Panc1 (cell line): ENCODE measurements around the gene MITF. TPM values are rescaled to one million over a fixed set of nuclear protein-coding genes. Genes with fewer than 3 reads are reported as not detected.

Experiments used
- ATAC-seq: fragments of 200-7000 bp; cut with Tn5 transposase; 2 replicates; pipeline ENCODE4 v1.9.1; 2020; ENCODE audit warnings: mild to moderate bottlenecking, moderate library complexity
- BruUV-seq: library from RNA; stranded (reverse); fragments of 400-500 nt; replicated peaks from 2 replicates; lab custom pipeline; 2021; lab: Mats Ljungman, UMichigan
- CTCF ChIA-PET: fragments of 300-600 bp; sonication (Branson Sonifier 250); formaldehyde crosslinking; loops from one replicate; lab custom pipeline; 2022; ENCODE audit warnings: antibody characterized with exemption; lab: Charles Lee
- POLR2A ChIA-PET: fragments of 300-600 bp; sonication (Branson Sonifier 250); formaldehyde crosslinking; loops from one replicate; lab custom pipeline; 2022; ENCODE audit warnings: antibody characterized with exemption; lab: Charles Lee
- DNase-seq: peaks from one replicate; pipeline ENCODE4 v3.0.0-alpha.2; 2010; ENCODE audit warnings: low read depth, low spot score
- H3K27ac ChIP-seq: 2 replicates; pipeline ENCODE4 v1.5.1; 2011; ENCODE audit warnings: mild to moderate bottlenecking, low read length, inconsistent platforms
- H3K27me3 ChIP-seq: fragments of 200-500 bp; sonication (Bioruptor generic); 2 replicates; pipeline ENCODE4 v1.6.0; 2014; ENCODE audit warnings: low read length, inconsistent platforms; ENCODE audit not compliant: control insufficient read depth, insufficient read depth
- H3K36me3 ChIP-seq: fragments of 200-500 bp; sonication (Bioruptor generic); 2 replicates; pipeline ENCODE4 v1.5.1; 2014; ENCODE audit warnings: inconsistent platforms, mild to moderate bottlenecking, low read length, moderate library complexity; ENCODE audit not compliant: control insufficient read depth, insufficient read depth
- H3K4me1 ChIP-seq: 2 replicates; pipeline ENCODE4 v1.5.1; 2011; ENCODE audit warnings: inconsistent platforms, mild to moderate bottlenecking, low read length, moderate library complexity; ENCODE audit not compliant: control insufficient read depth, insufficient read depth
- H3K4me3 ChIP-seq, 2 experiments: 2 replicates each; pipeline ENCODE4 v1.5.1; 2011 to 2012; ENCODE audit warnings: low read depth in 2 of 2, low read length in 2 of 2, mild to moderate bottlenecking in 2 of 2, inconsistent platforms in 1 of 2, moderate library complexity in 1 of 2
- H3K9me3 ChIP-seq: fragments of 200-500 bp; sonication (Bioruptor generic); 2 replicates; pipeline ENCODE4 v1.5.1; 2014; ENCODE audit warnings: low read depth, mild to moderate bottlenecking, inconsistent platforms, low read length, moderate library complexity; ENCODE audit not compliant: control insufficient read depth, insufficient read depth
- CTCF ChIP-seq: fragments of 450-650 bp; IDR thresholded peaks from 2 replicates; pipeline ENCODE4 v1.5.1; 2017; ENCODE audit warnings: mild to moderate bottlenecking
- POLR2AphosphoS5 ChIP-seq: IDR thresholded peaks from 2 replicates; pipeline ENCODE4 v1.6.1; 2012; ENCODE audit warnings: mild to moderate bottlenecking, low read depth, low read length, moderate library complexity
- REST ChIP-seq, 2 experiments: IDR thresholded peaks; 2 replicates each; pipeline ENCODE4 v1.6.1; 2011 to 2012; ENCODE audit warnings: low read depth in 2 of 2, control low read depth in 1 of 2, low read length in 1 of 2, mild to moderate bottlenecking in 1 of 2, moderate library complexity in 1 of 2; ENCODE audit not compliant: insufficient read depth in 1 of 2
- SIN3A ChIP-seq: IDR thresholded peaks from 2 replicates; pipeline ENCODE4 v1.6.1; 2012; ENCODE audit warnings: low read depth, mild to moderate bottlenecking, low read length, moderate library complexity, borderline replicate concordance; ENCODE audit not compliant: insufficient read depth
- TCF7L2 ChIP-seq: IDR thresholded peaks from 2 replicates; pipeline ENCODE4 v1.6.1; 2011; ENCODE audit warnings: mild to moderate bottlenecking, low read depth, low read length, inconsistent platforms
- in situ Hi-C: cut with HindIII; loops from 2 replicates; pipeline ENCODE4 v1.10.0; 2016; ENCODE audit warnings: low sequenced_read_pairs, low pct_unique_long_range_greater_than_20kb
- intact Hi-C: fragments of 100-400 bp; cut with micrococcal nuclease; formaldehyde crosslinking; loops from one replicate; pipeline ENCODE4 v1.10.0; 2022; ENCODE audit not compliant: unreplicated experiment
- total RNA-seq: library from RNA; stranded (reverse); gene quantifications from one replicate; pipeline ENCODE4 v1.2.1, GENCODE V29; 2021; ENCODE audit not compliant: unreplicated experiment

MITF gene
- total RNA-seq, 1 experiment from 2014 or later: 10.8 TPM

GRCh38 chr3:69805491-69805890 is 66.2 kb downstream of the MITF start:
- no peaks in the 10 kb centered on the region for H3K9me3 ChIP-seq
- H3K4me3 ChIP-seq: no peak overlapping the region
- no TSS peak for BruUV-seq
- no peaks in the 10 kb centered on the region for H3K27me3 ChIP-seq
- in situ Hi-C loops: no loop called here
- intact Hi-C loops: no loop called here
- no peak for DNase-seq
- no peaks in the 10 kb centered on the region for H3K36me3 ChIP-seq
- ChIA-PET CTCF (no interaction called here), POLR2A (no interaction called here)
- H3K27ac ChIP-seq: no peak overlapping the region
- ATAC-seq: no peak
- TF ChIP-seq SIN3A (no peak), REST (IDR thresholded peaks at IDR 0.05; ENCODE audit: insufficient read depth in 1 of 2, low read depth in 2 of 2, low read length in 1 of 2) (no peak), POLR2AphosphoS5 (no peak), TCF7L2 (no peak), CTCF (no peak)
- H3K4me1 ChIP-seq: no peaks in the 10 kb centered on the region

- Histone ChIP-seq H3K27me3 (no peaks in the 10 kb centered on the region), H3K4me1 (no peaks in the 10 kb centered on the region), H3K4me3 (no peak overlapping the region), H3K9me3 (no peaks in the 10 kb centered on the region), H3K36me3 (no peaks in the 10 kb centered on the region), H3K27ac (no peak overlapping the region)
- no peak for DNase-seq
- ChIA-PET CTCF (no interaction called here), POLR2A (no interaction called here)
- intact Hi-C loops (no loop called here), in situ Hi-C loops (no loop called here)
- TF ChIP-seq SIN3A: no peak
- no peak for TF ChIP-seq CTCF
- no peak for TF ChIP-seq TCF7L2
- no peak for TF ChIP-seq POLR2AphosphoS5
- no peak for TF ChIP-seq REST (IDR thresholded peaks at IDR 0.05; ENCODE audit: insufficient read depth in 1 of 2, low read depth in 2 of 2, low read length in 1 of 2)
- peak; percentile 56 for ATAC-seq
- no TSS peak for BruUV-seq
Observed at GRCh38 chr3:69806735-69807438, 67.6 kb downstream of the MITF start.
